Lower leg skin (tissue), 4 donors: Measurements from ENCODE around the gene EVX1. TPM values are rescaled to one million over a fixed set of nuclear protein-coding genes. Genes with fewer than 3 reads are reported as not detected.

Experiments
- DNase-seq, 2 donors: peaks; one replicate each; pipeline ENCODE4 v3.0.0-alpha.2; 2019; ENCODE audit warnings: low spot score in 2 of 2
- H3K4me3 ChIP-seq: fragments of 200-600 bp; sonication (generic); 2 replicates; pipeline ENCODE4 v1.5.1; 2017; ENCODE audit warnings: mild to moderate bottlenecking, low read depth; ENCODE audit not compliant: poor library complexity, severe bottlenecking
- CTCF ChIP-seq, 3 donors: fragments of 450-650 bp; IDR thresholded peaks; one replicate each; pipeline ENCODE4 v1.5.1; 2016; ENCODE audit warnings: antibody characterized with exemption in 3 of 3, mild to moderate bottlenecking in 3 of 3, moderate library complexity in 2 of 3
- POLR2A ChIP-seq, 2 donors: fragments of 450-650 bp; IDR thresholded peaks; one replicate each; pipeline ENCODE4 v1.6.1; 2016 to 2017; ENCODE audit warnings: antibody characterized with exemption in 2 of 2, mild to moderate bottlenecking in 1 of 2, moderate library complexity in 1 of 2
- WGBS, 2 donors: methylation state at CpG; one replicate each; pipeline ENCODE4 v1.1.5; 2018; 5-methylcytosine and 5-hydroxymethylcytosine counted together
- intact Hi-C: fragments of 100-400 bp; cut with DNase I; formaldehyde crosslinking; loops from one replicate; pipeline ENCODE4 v1.15.0; 2023; ENCODE audit warnings: low total_unique reads
- total RNA-seq, 4 donors: library from RNA; depleted of rRNA; stranded (reverse); fragments of >200 nt; gene quantifications; one replicate each; pipeline ENCODE4 v1.1.0, GENCODE V29; 2016

The EVX1 gene
- total RNA-seq, 4 donors from 2014 or later, result not detected

- no peak overlapping the region for H3K4me3 ChIP-seq
- 83 to 95% methylated on average over 4 of the region's 4 CpGs for WGBS, 2 donors
- intact Hi-C loops, result no loop called here
- DNase-seq, result no peak
- TF ChIP-seq CTCF (IDR thresholded peaks at IDR 0.05), result no peak
- no peak for TF ChIP-seq POLR2A (IDR thresholded peaks at IDR 0.05)
Measured at GRCh38 chr7:27262121-27262520, 19.5 kb downstream of the EVX1 start.

- DNase-seq, result no peak
- WGBS, 2 donors, result 61 to 66% methylated on average over 2 of the region's 2 CpGs
- no peak overlapping the region for H3K4me3 ChIP-seq
- TF ChIP-seq CTCF (IDR thresholded peaks at IDR 0.05) (no peak), POLR2A (IDR thresholded peaks at IDR 0.05) (no peak)
- intact Hi-C loops, result no loop called here
Measured at GRCh38 chr7:27263781-27264180, 21.2 kb downstream of the EVX1 start.

- TF ChIP-seq CTCF (IDR thresholded peaks at IDR 0.05), result no peak
- TF ChIP-seq POLR2A (IDR thresholded peaks at IDR 0.05), result no peak
- intact Hi-C loops, result no loop called here
- WGBS, 2 donors, result 84 to 88% methylated on average over 14 of the region's 14 CpGs
- no peak for DNase-seq
- H3K4me3 ChIP-seq, result no peak overlapping the region
Measured at GRCh38 chr7:27269455-27269854, 26.9 kb downstream of the EVX1 start.

- no peak overlapping the region for H3K4me3 ChIP-seq
- no peak for DNase-seq
- no peak for TF ChIP-seq POLR2A (IDR thresholded peaks at IDR 0.05)
- TF ChIP-seq CTCF (IDR thresholded peaks at IDR 0.05), result no peak
- 91 to 97% methylated on average over 1 of the region's 1 CpG for WGBS, 2 donors
- intact Hi-C loops, result no loop called here
Measured at GRCh38 chr7:27271384-27271783, 28.8 kb downstream of the EVX1 start.

GRCh38 chr7:27277628-27278027 lies 35.0 kb downstream of the EVX1 start:
- TF ChIP-seq POLR2A (IDR thresholded peaks at IDR 0.05), result no peak
- DNase-seq, result no peak
- intact Hi-C loops, result no loop called here
- 30 to 48% methylated on average over 2 of the region's 2 CpGs for WGBS, 2 donors
- H3K4me3 ChIP-seq, result no peak overlapping the region

- DNase-seq, result no peak
- intact Hi-C loops, result no loop called here
- 75 to 81% methylated on average over 3 of the region's 3 CpGs for WGBS, 2 donors
- TF ChIP-seq CTCF (IDR thresholded peaks at IDR 0.05), result no peak
- TF ChIP-seq POLR2A (IDR thresholded peaks at IDR 0.05), result no peak
- no peak overlapping the region for H3K4me3 ChIP-seq
Measured at GRCh38 chr7:27283558-27283957, 41.0 kb downstream of the EVX1 start.
